ENCODE results near the gene MYOM3. TPM values are rescaled to one million over a fixed set of nuclear protein-coding genes. Genes with fewer than 3 reads are reported as not detected.

The MYOM3 gene
- total RNA-seq, 2 experiments from 2014 or later, result not detected

- POLR2A ChIA-PET, result no interaction called here
- Mint-ChIP-seq H3K4me1 (peaks cover 5% of the 10 kb centered on the region), H3K4me3 (no peak overlapping the region), H3K27ac (no peak overlapping the region), H3K27me3 (peaks cover 9% of the 10 kb centered on the region), H3K9me3 (no peaks in the 10 kb centered on the region), H3K36me3 (ENCODE audit: low read depth) (no peaks in the 10 kb centered on the region)
- CTCF ChIA-PET, result no interaction called here
- DNase-seq, result no peak
Observed at GRCh38 chr1:24108334-24109165, 3.4 kb downstream of the MYOM3 start.

GRCh38 chr1:24107462-24108138 is 4.3 kb downstream of the MYOM3 start:
- peaks cover 4% of the 10 kb centered on the region for H3K4me1 Mint-ChIP-seq
- ChIA-PET CTCF (no interaction called here), POLR2A (no interaction called here)
- H3K27me3 Mint-ChIP-seq, result peaks cover 8% of the 10 kb centered on the region
- DNase-seq, result no peak
- no peak overlapping the region for H3K4me3 Mint-ChIP-seq
- H3K27ac Mint-ChIP-seq, result no peak overlapping the region
- H3K36me3 Mint-ChIP-seq (ENCODE audit: low read depth), result no peaks in the 10 kb centered on the region
- no peaks in the 10 kb centered on the region for H3K9me3 Mint-ChIP-seq

GRCh38 chr1:24105368-24106160 is 6.4 kb downstream of the MYOM3 start:
- H3K9me3 Mint-ChIP-seq, result no peaks in the 10 kb centered on the region
- H3K4me1 Mint-ChIP-seq, result no peaks in the 10 kb centered on the region
- POLR2A ChIA-PET, result no interaction called here
- CTCF ChIA-PET, result interaction anchor here (0.6 to 1.2 kb wide), 2 partner anchors 11 to 73 kb away, joined by 3 read pairs; no protein-coding TSS in a partner anchor
- H3K27me3 Mint-ChIP-seq, result no peaks in the 10 kb centered on the region
- no peak overlapping the region for H3K27ac Mint-ChIP-seq
- DNase-seq, result no peak
- no peak overlapping the region for H3K4me3 Mint-ChIP-seq
- H3K36me3 Mint-ChIP-seq (ENCODE audit: low read depth), result no peaks in the 10 kb centered on the region

GRCh38 chr1:24104854-24105253 is 7.1 kb downstream of the MYOM3 start:
- no peaks in the 10 kb centered on the region for H3K27me3 Mint-ChIP-seq
- no peak for DNase-seq
- no peak overlapping the region for H3K27ac Mint-ChIP-seq
- ChIA-PET CTCF (interaction anchor here (1.2 to 2.0 kb wide), 2 partner anchors 12 to 45 kb away, joined by 3 to 7 read pairs; no protein-coding TSS in a partner anchor), POLR2A (no interaction called here)
- no peaks in the 10 kb centered on the region for H3K9me3 Mint-ChIP-seq
- no peaks in the 10 kb centered on the region for H3K36me3 Mint-ChIP-seq (ENCODE audit: low read depth)
- no peaks in the 10 kb centered on the region for H3K4me1 Mint-ChIP-seq
- no peak overlapping the region for H3K4me3 Mint-ChIP-seq

- POLR2A ChIA-PET, result no interaction called here
- no peak for DNase-seq
- Mint-ChIP-seq H3K27me3 (no peaks in the 10 kb centered on the region), H3K27ac (no peak overlapping the region), H3K36me3 (ENCODE audit: low read depth) (no peaks in the 10 kb centered on the region), H3K9me3 (no peaks in the 10 kb centered on the region), H3K4me3 (no peak overlapping the region), H3K4me1 (no peaks in the 10 kb centered on the region)
- CTCF ChIA-PET, result interaction anchor here (2.0 kb wide), 1 partner anchor 46 kb away, joined by 7 read pairs; no protein-coding TSS in a partner anchor
Observed at GRCh38 chr1:24103879-24104278, 8.1 kb downstream of the MYOM3 start.

GRCh38 chr1:24103408-24103807 is 8.5 kb downstream of the MYOM3 start:
- no peaks in the 10 kb centered on the region for H3K36me3 Mint-ChIP-seq (ENCODE audit: low read depth)
- H3K27me3 Mint-ChIP-seq, result no peaks in the 10 kb centered on the region
- H3K4me3 Mint-ChIP-seq, result no peak overlapping the region
- no peak for DNase-seq
- no peaks in the 10 kb centered on the region for H3K9me3 Mint-ChIP-seq
- H3K27ac Mint-ChIP-seq, result no peak overlapping the region
- CTCF ChIA-PET, result interaction anchor here (0.6 to 2.0 kb wide), 3 partner anchors 9 to 194 kb away, joined by 3 to 7 read pairs (median 6); partner anchors contain the start of gene MYOM3
- H3K4me1 Mint-ChIP-seq, result no peaks in the 10 kb centered on the region
- POLR2A ChIA-PET, result no interaction called here

GRCh38 chr1:24102961-24103360 is 9.0 kb downstream of the MYOM3 start:
- Mint-ChIP-seq H3K4me3 (no peak overlapping the region), H3K4me1 (no peaks in the 10 kb centered on the region), H3K27me3 (no peaks in the 10 kb centered on the region), H3K27ac (no peak overlapping the region), H3K9me3 (no peaks in the 10 kb centered on the region), H3K36me3 (ENCODE audit: low read depth) (no peaks in the 10 kb centered on the region)
- CTCF ChIA-PET, result interaction anchor here (0.6 to 2.0 kb wide), 3 partner anchors 9 to 195 kb away, joined by 3 to 7 read pairs (median 6); partner anchors contain the start of gene MYOM3
- DNase-seq, result no peak
- POLR2A ChIA-PET, result no interaction called here

GRCh38 chr1:24101796-24102586 is 9.9 kb downstream of the MYOM3 start:
- Mint-ChIP-seq H3K9me3 (no peaks in the 10 kb centered on the region), H3K27ac (no peak overlapping the region), H3K27me3 (no peaks in the 10 kb centered on the region), H3K36me3 (ENCODE audit: low read depth) (no peaks in the 10 kb centered on the region), H3K4me3 (no peak overlapping the region), H3K4me1 (no peaks in the 10 kb centered on the region)
- CTCF ChIA-PET, result interaction anchor here (1.3 to 2.0 kb wide), 2 partner anchors 10 to 290 kb away, joined by 3 to 6 read pairs; partner anchors contain the start of gene MYOM3
- POLR2A ChIA-PET, result no interaction called here
- DNase-seq, result no peak

- H3K27me3 Mint-ChIP-seq, result no peaks in the 10 kb centered on the region
- no peaks in the 10 kb centered on the region for H3K36me3 Mint-ChIP-seq (ENCODE audit: low read depth)
- no peaks in the 10 kb centered on the region for H3K4me1 Mint-ChIP-seq
- ChIA-PET POLR2A (no interaction called here), CTCF (interaction anchor here (1.3 to 2.0 kb wide), 2 partner anchors 11 to 291 kb away, joined by 3 to 6 read pairs; partner anchors contain the start of gene MYOM3)
- no peak overlapping the region for H3K27ac Mint-ChIP-seq
- H3K9me3 Mint-ChIP-seq, result no peaks in the 10 kb centered on the region
- no peak overlapping the region for H3K4me3 Mint-ChIP-seq
- no peak for DNase-seq
Observed at GRCh38 chr1:24100945-24101737, 10.8 kb downstream of the MYOM3 start.

GRCh38 chr1:24098943-24099638 is 12.8 kb downstream of the MYOM3 start:
- no peak for DNase-seq
- no peaks in the 10 kb centered on the region for H3K9me3 Mint-ChIP-seq
- no peak overlapping the region for H3K27ac Mint-ChIP-seq
- H3K27me3 Mint-ChIP-seq, result no peaks in the 10 kb centered on the region
- H3K4me3 Mint-ChIP-seq, result no peak overlapping the region
- H3K4me1 Mint-ChIP-seq, result no peaks in the 10 kb centered on the region
- H3K36me3 Mint-ChIP-seq (ENCODE audit: low read depth), result no peaks in the 10 kb centered on the region
- ChIA-PET POLR2A (no interaction called here), CTCF (no interaction called here)

GRCh38 chr1:24098102-24098501 is 13.8 kb downstream of the MYOM3 start:
- H3K4me1 Mint-ChIP-seq, result no peaks in the 10 kb centered on the region
- H3K27ac Mint-ChIP-seq, result no peak overlapping the region
- no peak overlapping the region for H3K4me3 Mint-ChIP-seq
- H3K36me3 Mint-ChIP-seq (ENCODE audit: low read depth), result no peaks in the 10 kb centered on the region
- H3K27me3 Mint-ChIP-seq, result no peaks in the 10 kb centered on the region
- DNase-seq, result no peak
- H3K9me3 Mint-ChIP-seq, result no peaks in the 10 kb centered on the region
- ChIA-PET POLR2A (no interaction called here), CTCF (no interaction called here)
